ENCODE data around the gene HLA-C. TPM values are rescaled to one million over a fixed set of nuclear protein-coding genes. Genes with fewer than 3 reads are reported as not detected.

Gene HLA-C
- polyA plus RNA-seq (2011; rRNA removed) (435 and 776 TPM in 2 replicates), polyA minus RNA-seq (2011; rRNA and poly(A)+ RNA removed) (75.0 and 101 TPM in 2 replicates)

GRCh38 chr6:31271641-31272357 lies at the start of gene HLA-C:
TSS of gene HLA-C (minus strand) at chr6:31272092. CDS start at chr6:31272071, 21 bp downstream.
- Histone ChIP-seq H3K36me3 (ENCODE audit: control insufficient read depth, insufficient read depth, low read length) (peaks cover 18% of the 10 kb centered on the region), H3K27me3 (ENCODE audit: control insufficient read depth, insufficient read depth, low read length) (peaks cover 5% of the 10 kb centered on the region), H3K4me3 (ENCODE audit: low read depth, low read length) (peak within 1 kb of the TSS; percentile 77)
- peak; percentile 31; the same call in 1 of the 2 replicates for TF ChIP-seq CTCF (IDR thresholded peaks at IDR 0.05; ENCODE audit: insufficient read depth, low read depth, low read length)
- ChIA-PET POLR2A (no interaction called here), CTCF (no interaction called here)
- peak; percentile 77 for DNase-seq (ENCODE audit: low read depth)

- no peaks in the 10 kb centered on the region for H3K36me3 ChIP-seq (ENCODE audit: control insufficient read depth, insufficient read depth, low read length)
- no peak for DNase-seq (ENCODE audit: low read depth)
- ChIA-PET CTCF (no interaction called here), POLR2A (no interaction called here)
- no peak for TF ChIP-seq CTCF (IDR thresholded peaks at IDR 0.05; ENCODE audit: insufficient read depth, low read depth, low read length)
- H3K27me3 ChIP-seq (ENCODE audit: control insufficient read depth, insufficient read depth, low read length) = no peaks in the 10 kb centered on the region
- no peak overlapping the region for H3K4me3 ChIP-seq (ENCODE audit: low read depth, low read length)
Observed at GRCh38 chr6:31321005-31321707, 49.3 kb upstream of the HLA-C start.

- Histone ChIP-seq H3K36me3 (ENCODE audit: control insufficient read depth, insufficient read depth, low read length) (no peaks in the 10 kb centered on the region), H3K27me3 (ENCODE audit: control insufficient read depth, insufficient read depth, low read length) (peaks cover 3% of the 10 kb centered on the region), H3K4me3 (ENCODE audit: low read depth, low read length) (no peak overlapping the region)
- CTCF ChIA-PET = no interaction called here
- TF ChIP-seq CTCF (IDR thresholded peaks at IDR 0.05; ENCODE audit: insufficient read depth, low read depth, low read length) = no peak
- DNase-seq (ENCODE audit: low read depth) = no peak
- POLR2A ChIA-PET = no interaction called here
Observed at GRCh38 chr6:31317036-31317435, 45.1 kb upstream of the HLA-C start.

GRCh38 chr6:31309641-31310040 lies 37.7 kb upstream of the HLA-C start:
- peaks cover 25% of the 10 kb centered on the region for H3K27me3 ChIP-seq (ENCODE audit: control insufficient read depth, insufficient read depth, low read length)
- no peak overlapping the region for H3K4me3 ChIP-seq (ENCODE audit: low read depth, low read length)
- no peak for TF ChIP-seq CTCF (IDR thresholded peaks at IDR 0.05; ENCODE audit: insufficient read depth, low read depth, low read length)
- H3K36me3 ChIP-seq (ENCODE audit: control insufficient read depth, insufficient read depth, low read length) = no peaks in the 10 kb centered on the region
- ChIA-PET POLR2A (no interaction called here), CTCF (no interaction called here)
- no peak for DNase-seq (ENCODE audit: low read depth)

- Histone ChIP-seq H3K27me3 (ENCODE audit: control insufficient read depth, insufficient read depth, low read length) (peaks cover 25% of the 10 kb centered on the region), H3K36me3 (ENCODE audit: control insufficient read depth, insufficient read depth, low read length) (no peaks in the 10 kb centered on the region), H3K4me3 (ENCODE audit: low read depth, low read length) (no peak overlapping the region)
- no peak for DNase-seq (ENCODE audit: low read depth)
- no peak for TF ChIP-seq CTCF (IDR thresholded peaks at IDR 0.05; ENCODE audit: insufficient read depth, low read depth, low read length)
- CTCF ChIA-PET = no interaction called here
- POLR2A ChIA-PET = no interaction called here
Observed at GRCh38 chr6:31308845-31309175, 36.9 kb upstream of the HLA-C start.

Data from BJ (cell line).